HepG2 (cell line): ENCODE results near the gene NFATC4. TPM values are rescaled to one million over a fixed set of nuclear protein-coding genes. Genes with fewer than 3 reads are reported as not detected.
A peak's percentile ranks its signal among the peaks of the same experiment; 100 is the strongest.

ENCODE experiments used
- ATAC-seq: fragments of 200-7000 bp; cut with Tn5 transposase; 3 replicates; pipeline ENCODE4 v1.9.1; 2020; ENCODE audit warnings: mild to moderate bottlenecking, moderate library complexity
- BruUV-seq: library from RNA; stranded (reverse); fragments of 400-500 nt; replicated peaks from 2 replicates; lab custom pipeline; 2021; lab: Mats Ljungman, UMichigan
- CTCF ChIA-PET: fragments of 300-600 bp; formaldehyde crosslinking; extraction: SDS; loops from one replicate; lab custom pipeline; 2021; ENCODE audit warnings: low total read pairs, inconsistent platforms, low intra/inter-chr PET ratio; lab: Yijun Ruan, JAX
- POLR2A ChIA-PET: fragments of 350-600 bp; sonication (Branson Sonifier 250); formaldehyde crosslinking; loops from one replicate; lab custom pipeline; 2020; ENCODE audit warnings: antibody characterized with exemption, inconsistent platforms; lab: Yijun Ruan, JAX
- DNase-seq: peaks from one replicate; pipeline ENCODE4 v3.0.0-alpha.2; 2015; ENCODE audit warnings: low spot score
- FAIRE-seq: peaks from 3 replicates; lab custom pipeline; 2011; peaks lifted over from hg19 to GRCh38; lab: Jason Lieb, UNC
- H2AFZ ChIP-seq: one replicate; pipeline ENCODE4 v1.6.1; 2011; ENCODE audit warnings: low read length, inconsistent platforms
- H3K27ac ChIP-seq: fragments of 300-600 bp; 3 replicates; pipeline ENCODE4 v1.8.0; 2011; ENCODE audit warnings: mixed run types, mild to moderate bottlenecking, mixed read lengths, low read length, inconsistent platforms; ENCODE audit not compliant: insufficient read depth; ENCODE audit errors: extremely low read length
- H3K27me3 ChIP-seq, 2 experiments: fragments of 200-600 bp in 1 of 2; 2 replicates in 1 of 2; 3 replicates in 1 of 2; pipeline versions ENCODE4 v1.6.0 to v1.8.0; 2011; ENCODE audit warnings: low read length in 2 of 2, mild to moderate bottlenecking in 2 of 2, moderate library complexity in 2 of 2, inconsistent platforms in 1 of 2; ENCODE audit not compliant: insufficient read depth in 2 of 2, control insufficient read depth in 1 of 2
- H3K36me3 ChIP-seq, 2 experiments: fragments of 200-600 bp in 1 of 2; replicated peaks in 1 of 2; 2 replicates in 1 of 2; 3 replicates in 1 of 2; pipeline versions ENCODE4 v1.5.1 to v1.8.0; 2011; ENCODE audit warnings: low read length in 2 of 2, inconsistent platforms in 1 of 2; ENCODE audit not compliant: insufficient read depth in 2 of 2, control insufficient read depth in 1 of 2
- H3K4me1 ChIP-seq: 2 replicates; pipeline ENCODE4 v1.5.1; 2012; ENCODE audit warnings: low read length, inconsistent platforms; ENCODE audit not compliant: insufficient read depth
- H3K4me2 ChIP-seq: 2 replicates; pipeline ENCODE4 v1.6.0; 2011; ENCODE audit warnings: low read depth, low read length, inconsistent platforms
- H3K4me3 ChIP-seq, 3 experiments: fragments of 200-600 bp in 1 of 3; sonication (generic), shearing (Covaris generic) in 1 of 3; replicated peaks in 1 of 3; 2 replicates each; pipeline ENCODE4 v1.5.1; 2011 to 2016; ENCODE audit warnings: low read length in 3 of 3, inconsistent platforms in 2 of 3, low read depth in 2 of 3, mild to moderate bottlenecking in 2 of 3, control low read depth in 1 of 3, mixed read lengths in 1 of 3; ENCODE audit not compliant: insufficient read depth in 1 of 3
- H3K79me2 ChIP-seq: one replicate; pipeline ENCODE4 v1.6.1; 2011; ENCODE audit warnings: low read length, inconsistent platforms; ENCODE audit not compliant: insufficient read depth
- H3K9ac ChIP-seq: 2 replicates; pipeline ENCODE4 v1.6.0; 2011; ENCODE audit warnings: mild to moderate bottlenecking, low read depth, low read length, inconsistent platforms; ENCODE audit not compliant: insufficient read depth
- H3K9me3 ChIP-seq: 2 replicates; pipeline ENCODE4 v1.5.1; 2012; ENCODE audit warnings: mild to moderate bottlenecking, low read length
- H4K20me1 ChIP-seq: 2 replicates; pipeline ENCODE4 v1.6.0; 2011; ENCODE audit warnings: inconsistent platforms, mild to moderate bottlenecking, low read length, moderate library complexity; ENCODE audit not compliant: insufficient read depth
- CREM ChIP-seq, 2 experiments: sonication (generic) in 1 of 2; formaldehyde crosslinking in 1 of 2; IDR thresholded peaks; 2 replicates each; pipeline versions ENCODE4 v1.4.0 to v1.6.1; 2016 to 2020; ENCODE audit warnings: antibody characterized with exemption in 1 of 2, mild to moderate bottlenecking in 1 of 2, missing genetic modification reagents in 1 of 2
- HES4 ChIP-seq: sonication (generic); formaldehyde crosslinking; IDR thresholded peaks from 2 replicates; pipeline ENCODE4 v1.9.0; 2021; ENCODE audit warnings: mild to moderate bottlenecking, missing genetic modification reagents, borderline replicate concordance
- HNRNPLL ChIP-seq: fragments of 200-400 bp; formaldehyde crosslinking; IDR thresholded peaks from 2 replicates; pipeline ENCODE4 v1.6.1; 2017; ENCODE audit warnings: mild to moderate bottlenecking, low read depth, low read length; ENCODE audit not compliant: poor library complexity, severe bottlenecking
- HOXA9 ChIP-seq: sonication (generic); formaldehyde crosslinking; IDR thresholded peaks from 2 replicates; pipeline ENCODE4 v1.8.1; 2022; ENCODE audit warnings: missing genetic modification reagents, mild to moderate bottlenecking, moderate library complexity, borderline replicate concordance
- ZNF10 ChIP-seq: sonication (generic); formaldehyde crosslinking; IDR thresholded peaks from 2 replicates; pipeline ENCODE4 v1.4.0; 2020; ENCODE audit warnings: mild to moderate bottlenecking, low read depth, missing genetic modification reagents, borderline replicate concordance
- ZNF451 ChIP-seq: sonication (generic); formaldehyde crosslinking; IDR thresholded peaks from 2 replicates; pipeline ENCODE4 v1.5.0; 2020; ENCODE audit warnings: mild to moderate bottlenecking, missing genetic modification reagents
- ZNF605 ChIP-seq: sonication (generic); formaldehyde crosslinking; IDR thresholded peaks from 2 replicates; pipeline ENCODE4 v1.8.0; 2022; ENCODE audit warnings: mild to moderate bottlenecking, missing genetic modification reagents
- ZZZ3 ChIP-seq: sonication (generic); formaldehyde crosslinking; IDR thresholded peaks from 2 replicates; pipeline ENCODE4 v1.4.0; 2020; ENCODE audit warnings: missing genetic modification reagents, mild to moderate bottlenecking, borderline replicate concordance
- WGBS: methylation state at CpG from one replicate; pipeline ENCODE4 v1.1.6; 2017; ENCODE audit warnings: low lambda C conversion rate; 5-methylcytosine and 5-hydroxymethylcytosine counted together
- in situ Hi-C: cut with HindIII; loops from 2 replicates; pipeline ENCODE4 v1.10.0; 2017; ENCODE audit warnings: low pct_unique_long_range_greater_than_20kb; ENCODE audit not compliant: extremely low pct_ligation_motif_present
- intact Hi-C: fragments of 100-400 bp; cut with micrococcal nuclease; formaldehyde crosslinking; loops from one replicate; pipeline ENCODE4 v1.10.0; 2022; ENCODE audit not compliant: unreplicated experiment
- polyA plus RNA-seq, 8 experiments: library from polyadenylated mRNA; depleted of rRNA in 3 of 8; stranded (reverse) in 7 of 8; unstranded in 1 of 8; fragments of >200 nt; fragmentation: Illumina TruSeq in 4 of 8; extraction: Trizol in 4 of 8; gene quantifications; 2 replicates each; pipeline versions ENCODE4 v1.2.1 to v1.2.3, GENCODE V29; 2011 to 2016; ENCODE audit warnings: low read depth in 4 of 8, missing spikeins in 1 of 8, mixed read lengths in 1 of 8; ENCODE audit not compliant: insufficient read depth in 1 of 8
- total RNA-seq, 5 experiments: library from RNA; depleted of rRNA; stranded (reverse); fragments of >200 nt; fragmentation: Illumina TruSeq; extraction: Trizol; gene quantifications; 2 replicates each; pipeline ENCODE4 v1.2.3, GENCODE V29; 2016; ENCODE audit warnings: low read depth in 1 of 5
- TF ChIP-seq, protein P1 (sequence below): sonication (generic); formaldehyde crosslinking; IDR thresholded peaks from 2 replicates; pipeline ENCODE4 v1.8.0; 2022; ENCODE audit warnings: mild to moderate bottlenecking, missing genetic modification reagents

Gene NFATC4
- total and polyA plus RNA-seq, 2 of the 13 experiments (the other 11 are each of a cell fraction or from before 2014, with no cell fraction given): 0.04 to 0.15 TPM

GRCh38 chr14:24417832-24418491 lies 50.0 kb downstream of the NFATC4 start:
- DNase-seq: no peak
- Histone ChIP-seq H3K9me3 (no peaks in the 10 kb centered on the region), H3K27ac (no peak overlapping the region), H4K20me1 (no peaks in the 10 kb centered on the region), H3K4me3 (no peak overlapping the region), H3K36me3 (no peaks in the 10 kb centered on the region), H2AFZ (no peak overlapping the region), H3K9ac (no peak overlapping the region), H3K79me2 (no peaks in the 10 kb centered on the region), H3K4me1 (peaks cover 8% of the 10 kb centered on the region), H3K4me2 (no peak overlapping the region), H3K27me3 (peaks cover 0 to 7% of the 10 kb centered on the region in 2 experiments; a peak in 1 of 5 replicates)
- WGBS: 44% methylated on average over 6 of the region's 6 CpGs
- in situ Hi-C loops (no loop called here), intact Hi-C loops (no loop called here)
- FAIRE-seq: no peak
- POLR2A ChIA-PET: interaction anchor here (0.9 to 6.6 kb wide), 3 partner anchors 8 to 24 kb away, joined by 4 to 46 read pairs (median 6); partner anchors contain the start of genes CBLN3, KHNYN and SDR39U1
- BruUV-seq: no TSS peak
- CTCF ChIA-PET: no interaction called here
- ATAC-seq: no peak
- TF ChIP-seq ZNF605 (CRISPR knock-in tag) (no peak), HNRNPLL (peak; percentile 22), HES4 (0 out of 2 replicates have a peak, but pooled peaks have one; percentile 26), CREM (IDR thresholded peaks at IDR 0.05) (no peak), CREM (CRISPR knock-in tag; IDR thresholded peaks at IDR 0.05) (0 out of 2 replicates have a peak, but pooled peaks have one; percentile 3), HOXA9 (no peak), ZZZ3 (no peak), ZNF10 (CRISPR knock-in tag) (no peak), ZNF451 (CRISPR knock-in tag) (no peak)
- TF ChIP-seq, protein P1, sequence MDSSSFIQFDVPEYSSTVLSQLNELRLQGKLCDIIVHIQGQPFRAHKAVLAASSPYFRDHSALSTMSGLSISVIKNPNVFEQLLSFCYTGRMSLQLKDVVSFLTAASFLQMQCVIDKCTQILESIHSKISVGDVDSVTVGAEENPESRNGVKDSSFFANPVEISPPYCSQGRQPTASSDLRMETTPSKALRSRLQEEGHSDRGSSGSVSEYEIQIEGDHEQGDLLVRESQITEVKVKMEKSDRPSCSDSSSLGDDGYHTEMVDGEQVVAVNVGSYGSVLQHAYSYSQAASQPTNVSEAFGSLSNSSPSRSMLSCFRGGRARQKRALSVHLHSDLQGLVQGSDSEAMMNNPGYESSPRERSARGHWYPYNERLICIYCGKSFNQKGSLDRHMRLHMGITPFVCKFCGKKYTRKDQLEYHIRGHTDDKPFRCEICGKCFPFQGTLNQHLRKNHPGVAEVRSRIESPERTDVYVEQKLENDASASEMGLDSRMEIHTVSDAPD (CRISPR knock-in tag): no peak
